ENCODE results near the gene NAB2. TPM values are rescaled to one million over a fixed set of nuclear protein-coding genes. Genes with fewer than 3 reads are reported as not detected.
"Not testable (repeated sequence)": the region's sequence is repeated elsewhere in the genome, so short reads cannot be mapped to it uniquely, and the experiment has no call there.

The NAB2 gene
- total RNA-seq, 4 donors from 2014 or later = 11.8 to 48.0 (median 16.1) TPM

DNA sequence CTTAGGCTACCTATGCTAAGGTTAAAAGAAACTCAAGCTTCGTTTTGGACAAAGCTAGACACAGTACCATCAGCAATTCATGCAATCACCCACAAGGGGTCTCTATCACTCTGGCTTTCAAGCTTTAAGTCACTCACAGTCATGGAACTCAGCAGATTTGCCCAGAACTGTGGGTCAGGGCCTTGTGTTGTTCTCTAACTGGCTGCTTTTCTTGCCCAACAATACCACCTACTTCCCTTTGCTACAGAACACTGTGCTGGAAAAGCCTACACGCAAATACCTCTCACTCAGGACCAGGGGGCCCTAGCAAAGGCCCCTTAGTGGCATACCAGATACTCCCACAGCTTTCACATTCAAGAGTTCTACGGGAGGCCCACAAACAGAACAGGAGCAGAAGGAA lies 19.4 kb upstream of the NAB2 start:
- no peak overlapping the region for H3K4me3 ChIP-seq (replicated peaks in 1 of 3)
- intact Hi-C loops (cut with DNase I) = loop anchor here (5.0 kb wide), 1 partner anchor 43 kb away; the partner anchor contains the start of gene STAT6
- peak; percentile 64 to 68 for DNase-seq
- peak overlapping the region in 2 of 3 donors; percentile 39 to 47 for H3K27ac ChIP-seq
- no peak for TF ChIP-seq POLR2A (IDR thresholded peaks at IDR 0.05)
- TF ChIP-seq, protein P1, sequence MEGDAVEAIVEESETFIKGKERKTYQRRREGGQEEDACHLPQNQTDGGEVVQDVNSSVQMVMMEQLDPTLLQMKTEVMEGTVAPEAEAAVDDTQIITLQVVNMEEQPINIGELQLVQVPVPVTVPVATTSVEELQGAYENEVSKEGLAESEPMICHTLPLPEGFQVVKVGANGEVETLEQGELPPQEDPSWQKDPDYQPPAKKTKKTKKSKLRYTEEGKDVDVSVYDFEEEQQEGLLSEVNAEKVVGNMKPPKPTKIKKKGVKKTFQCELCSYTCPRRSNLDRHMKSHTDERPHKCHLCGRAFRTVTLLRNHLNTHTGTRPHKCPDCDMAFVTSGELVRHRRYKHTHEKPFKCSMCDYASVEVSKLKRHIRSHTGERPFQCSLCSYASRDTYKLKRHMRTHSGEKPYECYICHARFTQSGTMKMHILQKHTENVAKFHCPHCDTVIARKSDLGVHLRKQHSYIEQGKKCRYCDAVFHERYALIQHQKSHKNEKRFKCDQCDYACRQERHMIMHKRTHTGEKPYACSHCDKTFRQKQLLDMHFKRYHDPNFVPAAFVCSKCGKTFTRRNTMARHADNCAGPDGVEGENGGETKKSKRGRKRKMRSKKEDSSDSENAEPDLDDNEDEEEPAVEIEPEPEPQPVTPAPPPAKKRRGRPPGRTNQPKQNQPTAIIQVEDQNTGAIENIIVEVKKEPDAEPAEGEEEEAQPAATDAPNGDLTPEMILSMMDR (IDR thresholded peaks at IDR 0.05) = peak; percentile 44 to 96 (median 87)
- peaks cover 0 to 4% of the 10 kb centered on the region in 2 donors for H3K4me1 ChIP-seq
- no peaks in the 10 kb centered on the region for H3K9me3 ChIP-seq
- peaks cover 3 to 6% of the 10 kb centered on the region in 2 donors for H3K36me3 ChIP-seq
- no peaks in the 10 kb centered on the region for H3K27me3 ChIP-seq
- 31 to 33% methylated on average over 3 of the region's 3 CpGs for WGBS, 2 donors

DNA sequence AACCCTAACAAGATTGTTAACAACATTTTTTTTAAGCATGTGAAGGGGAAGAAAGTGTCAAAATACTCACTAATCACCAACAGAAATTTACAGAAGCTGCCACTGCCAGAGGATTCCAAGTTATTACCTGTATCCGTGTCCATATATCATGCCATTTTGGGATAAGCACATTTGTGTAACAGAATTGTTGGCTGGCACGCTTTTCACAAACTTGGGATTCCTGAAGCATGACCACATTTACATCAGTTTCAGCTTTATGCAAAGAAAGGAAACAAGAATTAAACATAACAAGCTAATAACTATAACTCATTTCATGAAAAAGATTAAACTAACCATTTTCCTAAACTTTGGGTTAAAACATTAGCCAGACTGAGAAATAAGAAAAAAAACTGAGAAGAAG lies 16.3 kb upstream of the NAB2 start:
- intact Hi-C loops (cut with DNase I) = no loop called here
- TF ChIP-seq, protein P1 (IDR thresholded peaks at IDR 0.05) = no peak
- no peak for TF ChIP-seq POLR2A (IDR thresholded peaks at IDR 0.05)
- no peak overlapping the region for H3K4me3 ChIP-seq (replicated peaks in 1 of 3)
- no peak for DNase-seq
- no peaks in the 10 kb centered on the region for H3K27me3 ChIP-seq
- no peaks in the 10 kb centered on the region for H3K9me3 ChIP-seq
- H3K27ac ChIP-seq = no peak overlapping the region
- H3K4me1 ChIP-seq = peaks cover 3 to 7% of the 10 kb centered on the region in 2 donors
- WGBS, 2 donors = 89% methylated on average over 2 of the region's 2 CpGs
- peaks cover 3 to 6% of the 10 kb centered on the region in 2 donors for H3K36me3 ChIP-seq

DNA sequence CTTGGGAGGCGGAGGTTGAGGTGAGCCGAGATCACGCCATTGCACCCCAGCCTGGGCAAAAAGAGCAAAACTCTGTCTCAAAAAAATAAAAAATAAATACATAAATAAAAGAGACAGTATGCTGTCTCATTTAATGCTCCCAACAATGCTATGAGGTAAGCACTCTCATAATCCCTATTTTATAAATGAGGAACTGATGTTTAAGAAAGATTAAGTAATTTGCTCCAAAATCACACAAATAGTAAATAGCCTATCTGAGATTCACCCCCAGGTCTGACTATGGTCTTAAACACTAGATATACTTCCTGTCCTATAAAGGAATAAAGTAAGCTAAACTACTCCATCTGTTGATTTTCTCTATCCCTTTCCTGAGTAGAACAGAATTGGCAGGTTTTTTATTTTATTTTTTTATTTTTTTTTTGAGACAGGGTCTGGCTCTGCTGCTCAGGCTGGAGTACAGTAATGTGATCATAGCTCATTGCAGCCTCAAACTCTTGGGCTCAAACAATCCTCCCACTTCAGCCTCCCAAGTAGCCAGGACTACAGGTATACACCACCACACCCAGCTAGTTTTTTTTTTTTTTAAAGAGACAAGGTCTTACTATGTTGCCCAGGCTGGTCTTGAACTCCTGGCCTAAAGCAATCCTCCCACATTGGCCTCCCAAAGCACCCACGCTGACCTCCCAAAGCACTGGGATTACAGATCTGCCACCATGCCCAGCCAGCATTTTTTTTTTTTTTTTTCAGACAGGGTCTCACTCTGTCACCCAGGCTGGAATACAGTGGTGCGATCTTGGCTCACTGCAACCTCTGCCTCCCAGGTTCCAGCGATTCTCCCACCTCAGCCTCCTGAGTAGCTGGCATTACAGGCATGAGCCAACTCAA lies 15.1 kb upstream of the NAB2 start:
- H3K27ac ChIP-seq; intact Hi-C loops (cut with DNase I); H3K27me3 ChIP-seq; H3K4me3 ChIP-seq (replicated peaks in 1 of 3); H3K36me3 ChIP-seq; DNase-seq; H3K9me3 ChIP-seq: not testable (repeated sequence)
- 98 to 99% methylated on average over 6 of the region's 6 CpGs for WGBS, 2 donors
- peaks cover 10 to 11% of the 10 kb centered on the region in 2 donors for H3K4me1 ChIP-seq

DNA sequence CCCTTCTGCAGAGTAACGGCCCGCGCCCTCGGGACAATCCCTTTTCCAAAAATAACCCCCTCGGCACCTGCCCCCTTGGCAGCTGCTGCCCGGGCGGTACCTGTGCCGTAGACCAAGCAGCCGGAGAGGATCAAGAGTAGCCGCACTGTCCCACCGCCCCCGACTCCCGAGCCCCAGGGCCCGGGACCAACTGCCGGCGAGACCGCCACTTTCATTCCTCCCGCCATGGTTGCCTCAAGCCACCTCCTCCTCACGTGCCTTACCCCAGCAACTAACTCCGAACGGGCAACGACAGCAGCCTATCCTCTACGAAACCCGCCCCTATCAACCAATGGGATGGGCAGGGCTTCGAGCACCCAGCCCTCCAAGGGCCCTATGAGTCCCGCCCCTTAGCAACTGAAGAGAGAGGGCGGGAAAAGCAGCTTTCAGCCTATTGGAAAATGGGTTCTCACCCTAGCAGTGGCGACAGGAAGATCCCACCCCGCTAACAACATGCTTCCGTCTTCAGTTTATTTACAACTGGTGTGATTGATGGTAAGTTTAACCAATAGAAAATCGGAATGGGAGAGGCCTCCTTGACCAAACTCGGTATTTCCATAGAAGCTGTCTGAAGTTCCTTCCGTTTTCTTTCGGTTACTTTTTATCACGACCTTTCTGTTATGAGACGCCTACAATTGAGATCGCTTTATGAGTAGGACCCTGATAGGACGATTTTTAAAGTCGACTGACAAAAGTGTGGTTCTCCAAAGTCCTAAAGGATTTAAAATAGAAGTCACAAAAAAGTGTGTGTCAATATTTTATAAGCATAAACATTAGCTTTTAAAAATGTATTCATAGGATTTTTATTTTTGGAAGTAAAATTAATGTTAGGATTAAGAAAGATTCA lies 10.2 kb upstream of the NAB2 start, which contains the start of gene NEMP1:
NEMP1 (minus strand) TSS at position 273 of the 886 bp plus-strand sequence; CDS start at position 227, 46 bp downstream.
- 0 to 1% methylated on average over 36 to 39 of the region's 39 CpGs for WGBS, 2 donors
- Histone ChIP-seq H3K9me3 (no peaks in the 10 kb centered on the region), H3K4me3 (replicated peaks in 1 of 3) (peak within 1 kb of the TSS; percentile 30 to 73 (median 47)), H3K27ac (peak within 1 kb of the TSS; percentile 85 to 91 (median 87)), H3K4me1 (peaks cover 10 to 11% of the 10 kb centered on the region in 2 donors), H3K36me3 (no peaks in the 10 kb centered on the region), H3K27me3 (no peaks in the 10 kb centered on the region)
- intact Hi-C loops (cut with DNase I) = loop anchor here (5.0 kb wide), 1 partner anchor 104 kb away; no protein-coding TSS in a partner anchor
- peak in 1 of 2 donors; percentile 67 for TF ChIP-seq POLR2A (IDR thresholded peaks at IDR 0.05)
- TF ChIP-seq, protein P1 (IDR thresholded peaks at IDR 0.05) = no peak
- DNase-seq = peak; percentile 98 to 99

DNA sequence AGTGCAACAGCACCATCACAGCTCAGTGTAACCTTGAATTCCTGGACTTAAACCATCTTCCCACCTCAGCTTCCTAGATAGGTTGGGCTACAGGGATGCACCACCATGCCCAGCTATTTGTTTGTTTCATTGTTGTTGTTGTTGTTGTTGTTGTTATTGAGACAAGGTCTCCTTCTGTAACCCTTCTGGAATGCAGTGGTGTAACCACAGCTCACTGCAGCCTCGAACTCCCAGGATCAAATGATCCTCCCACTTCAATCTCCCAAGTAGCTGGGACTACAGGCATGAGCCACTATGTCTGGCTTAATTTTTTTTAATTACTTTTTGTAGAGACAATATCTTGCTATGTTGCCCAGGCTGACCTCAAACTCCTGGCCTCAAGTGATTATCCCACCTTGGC lies 9.1 kb upstream of the NAB2 start:
- 68 to 77% methylated on average over 1 of the region's 1 CpG for WGBS, 2 donors
- Histone ChIP-seq H3K9me3 (no peaks in the 10 kb centered on the region), H3K36me3 (no peaks in the 10 kb centered on the region), H3K27me3 (no peaks in the 10 kb centered on the region), H3K4me3 (replicated peaks in 1 of 3) (no peak overlapping the region), H3K4me1 (peaks cover 10 to 11% of the 10 kb centered on the region in 2 donors), H3K27ac (peak overlapping the region in 1 of 3 donors; percentile 87)
- intact Hi-C loops (cut with DNase I) = loop anchor here (5.0 kb wide), 1 partner anchor 102 kb away; no protein-coding TSS in a partner anchor
- TF ChIP-seq, protein P1 (IDR thresholded peaks at IDR 0.05) = no peak
- TF ChIP-seq POLR2A (IDR thresholded peaks at IDR 0.05) = no peak
- DNase-seq = no peak

Measured in thyroid gland (tissue), 4 donors.